ENCODE measurements around the gene PRKX.
"Not testable (repeated sequence)": the region's sequence is repeated elsewhere in the genome, so short reads cannot be mapped to it uniquely, and the experiment has no call there.

PRKX gene

GRCh38 chrX:3560010-3560409 lies 153.4 kb downstream of the PRKX start:
- DNase-seq = not testable (repeated sequence)

Measured in 8988T (cell line).